Neuronal stem cell (in vitro differentiated cells): Measurements from ENCODE around the gene GPC5.

ENCODE experiments used
- DNase-seq: peaks from one replicate; pipeline ENCODE4 v3.0.0-alpha.2; 2013; ENCODE audit warnings: low spot score
- H2AFZ ChIP-seq: one replicate; pipeline ENCODE4 v1.6.1; 2013; ENCODE audit warnings: mild to moderate bottlenecking, low read length, inconsistent platforms
- H2AK5ac ChIP-seq: 2 replicates; pipeline ENCODE4 v1.6.1; 2013; ENCODE audit warnings: low read depth, mild to moderate bottlenecking, inconsistent platforms, low read length, moderate library complexity, mixed read lengths
- H2BK120ac ChIP-seq: 2 replicates; pipeline ENCODE4 v1.6.1; 2013; ENCODE audit warnings: low read depth, mild to moderate bottlenecking, inconsistent platforms, low read length, moderate library complexity, mixed read lengths
- H2BK12ac ChIP-seq: one replicate; pipeline ENCODE4 v1.6.1; 2013; ENCODE audit warnings: low read length, inconsistent platforms
- H2BK15ac ChIP-seq: 2 replicates; pipeline ENCODE4 v1.6.1; 2013; ENCODE audit warnings: mild to moderate bottlenecking, low read length, inconsistent platforms, mixed read lengths
- H2BK5ac ChIP-seq: one replicate; pipeline ENCODE4 v1.6.1; 2013; ENCODE audit warnings: inconsistent platforms, mild to moderate bottlenecking, low read length, moderate library complexity
- H3K14ac ChIP-seq: one replicate; pipeline ENCODE4 v1.6.1; 2013; ENCODE audit warnings: low read length, inconsistent platforms
- H3K18ac ChIP-seq: 2 replicates; pipeline ENCODE4 v1.6.1; 2013; ENCODE audit warnings: low read length, inconsistent platforms
- H3K23ac ChIP-seq: 2 replicates; pipeline ENCODE4 v1.6.1; 2013; ENCODE audit warnings: low read depth, mild to moderate bottlenecking, mixed read lengths, low read length, inconsistent platforms; ENCODE audit not compliant: poor library complexity
- H3K27ac ChIP-seq: replicated peaks from 3 replicates; pipeline ENCODE4 v1.5.1; 2013; ENCODE audit warnings: low read length, inconsistent platforms
- H3K27me3 ChIP-seq, 3 experiments: 2 replicates each; pipeline ENCODE4 v1.6.1; 2013; ENCODE audit warnings: low read length in 3 of 3, mild to moderate bottlenecking in 2 of 3, inconsistent platforms in 1 of 3, low read depth in 1 of 3, mixed read lengths in 1 of 3, moderate library complexity in 1 of 3; ENCODE audit not compliant: control insufficient read depth in 3 of 3, insufficient read depth in 3 of 3
- H3K36me3 ChIP-seq, 2 donors: replicated peaks in 1 of 2; 2 replicates each; pipeline ENCODE4 v1.6.1; 2013; ENCODE audit warnings: low read length in 2 of 2; ENCODE audit not compliant: control insufficient read depth in 2 of 2, insufficient read depth in 2 of 2
- H3K4ac ChIP-seq: 2 replicates; pipeline ENCODE4 v1.6.1; 2013; ENCODE audit warnings: inconsistent platforms, mild to moderate bottlenecking, low read length, moderate library complexity
- H3K4me1 ChIP-seq, 2 donors: 1 replicate in 1 of 2; 2 replicates in 1 of 2; pipeline ENCODE4 v1.6.1; 2013; ENCODE audit warnings: low read length in 2 of 2, low read depth in 1 of 2; ENCODE audit not compliant: control insufficient read depth in 2 of 2, insufficient read depth in 1 of 2
- H3K4me2 ChIP-seq: one replicate; pipeline ENCODE4 v1.6.1; 2013; ENCODE audit warnings: mild to moderate bottlenecking, low read length, inconsistent platforms; ENCODE audit not compliant: insufficient read depth, poor library complexity, severe bottlenecking
- H3K4me3 ChIP-seq, 2 donors: 2 replicates each; pipeline ENCODE4 v1.5.1; 2013; ENCODE audit warnings: low read length in 2 of 2, mild to moderate bottlenecking in 2 of 2, inconsistent platforms in 1 of 2, moderate library complexity in 1 of 2
- H3K79me1 ChIP-seq: one replicate; pipeline ENCODE4 v1.6.1; 2013; ENCODE audit warnings: low read depth, mild to moderate bottlenecking, inconsistent platforms, low read length, moderate library complexity
- H3K9ac ChIP-seq: one replicate; pipeline ENCODE4 v1.6.1; 2013; ENCODE audit warnings: mild to moderate bottlenecking, low read depth, low read length, inconsistent platforms; ENCODE audit not compliant: poor library complexity
- H3K9me3 ChIP-seq, 2 donors: replicated peaks in 1 of 2; 2 replicates each; pipeline versions ENCODE3 to v1.6.1; 2013; ENCODE audit warnings: low read length in 2 of 2, mild to moderate bottlenecking in 2 of 2, inconsistent platforms in 1 of 2, low read depth in 1 of 2, mixed read lengths in 1 of 2, moderate library complexity in 1 of 2; ENCODE audit not compliant: control insufficient read depth in 2 of 2, insufficient read depth in 1 of 2
- H4K8ac ChIP-seq: one replicate; pipeline ENCODE4 v1.6.1; 2013; ENCODE audit warnings: low read depth, mild to moderate bottlenecking, inconsistent platforms, low read length, moderate library complexity
- H4K91ac ChIP-seq: one replicate; pipeline ENCODE4 v1.6.1; 2013; ENCODE audit warnings: low read length, low read depth, mild to moderate bottlenecking, inconsistent platforms; ENCODE audit not compliant: poor library complexity
- WGBS, 2 donors: extraction: QIAGEN DNeasy Blood & Tissue Kit; methylation state at CpG; one replicate each; pipeline ENCODE4 v1.1.7; 2013; ENCODE audit warnings: missing lambda C conversion rate in 2 of 2, mixed read lengths in 1 of 2; ENCODE audit not compliant: insufficient read length in 2 of 2, insufficient replicate concordance in 1 of 2; ENCODE audit errors: extremely low coverage in 2 of 2; 5-methylcytosine and 5-hydroxymethylcytosine counted together

GPC5 gene

DNA sequence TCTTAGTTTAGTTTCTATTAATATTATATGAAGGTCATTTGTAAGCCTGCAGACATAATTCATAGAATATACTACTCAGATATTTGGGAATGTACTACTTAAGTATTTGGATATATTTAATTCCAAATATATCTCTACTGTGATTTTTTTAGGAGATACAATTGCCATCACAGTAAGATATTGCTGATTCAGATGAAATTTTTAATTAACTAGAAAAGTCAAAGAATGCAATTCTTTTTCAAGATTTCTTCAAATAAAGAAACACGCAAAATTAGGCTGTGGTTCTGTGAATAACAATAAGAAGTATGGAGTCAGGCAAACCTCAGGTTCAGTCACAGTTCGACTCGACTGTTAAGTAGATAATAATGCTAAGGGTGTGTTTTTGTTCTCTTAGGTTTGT is 1277.8 kb downstream of the GPC5 start:
- H4K8ac ChIP-seq: no peak overlapping the region
- WGBS, 2 donors: no CpG with 5 or more reads among the region's 3 CpGs
- H4K91ac ChIP-seq: no peak overlapping the region
- no peak overlapping the region for H2BK12ac ChIP-seq
- H3K79me1 ChIP-seq: no peaks in the 10 kb centered on the region
- H3K9me3 ChIP-seq: no peaks in the 10 kb centered on the region
- no peak overlapping the region for H2AK5ac ChIP-seq
- no peak overlapping the region for H2BK15ac ChIP-seq
- no peaks in the 10 kb centered on the region for H3K36me3 ChIP-seq
- peaks cover 0 to 3% of the 10 kb centered on the region in 2 donors for H3K4me1 ChIP-seq
- no peak overlapping the region for H3K9ac ChIP-seq
- H2BK5ac ChIP-seq: no peak overlapping the region
- H3K4me3 ChIP-seq: no peak overlapping the region
- H2BK120ac ChIP-seq: no peak overlapping the region
- no peak for DNase-seq
- no peak overlapping the region for H3K23ac ChIP-seq
- H3K14ac ChIP-seq: no peak overlapping the region
- no peak overlapping the region for H3K27ac ChIP-seq
- H3K4me2 ChIP-seq: no peak overlapping the region
- H2AFZ ChIP-seq: no peak overlapping the region
- H3K4ac ChIP-seq: no peak overlapping the region
- no peaks in the 10 kb centered on the region for H3K27me3 ChIP-seq
- no peak overlapping the region for H3K18ac ChIP-seq

DNA sequence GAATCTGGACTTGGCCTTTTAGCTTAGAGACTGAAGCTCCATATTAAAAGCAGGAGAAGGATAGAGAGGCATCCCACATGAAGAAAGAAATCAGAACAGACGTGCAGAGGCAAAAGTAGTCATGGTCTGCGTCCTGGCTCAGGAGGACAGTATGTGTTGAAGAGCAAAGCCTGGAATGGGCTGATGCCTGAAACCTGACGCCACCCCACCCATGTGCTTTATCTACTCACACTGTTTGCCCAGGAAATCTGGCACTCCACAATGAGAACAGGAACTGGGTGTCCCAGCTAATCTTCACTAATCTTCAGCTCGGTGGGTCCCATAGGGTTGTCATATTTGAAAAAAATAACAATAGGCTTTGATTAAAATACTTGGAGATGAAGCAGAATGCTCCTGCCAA is 1279.2 kb downstream of the GPC5 start:
- Histone ChIP-seq H4K91ac (no peak overlapping the region), H2BK120ac (no peak overlapping the region), H2BK12ac (no peak overlapping the region), H3K36me3 (no peaks in the 10 kb centered on the region), H3K18ac (no peak overlapping the region), H3K27me3 (no peaks in the 10 kb centered on the region), H3K14ac (no peak overlapping the region), H2BK15ac (no peak overlapping the region), H2AFZ (no peak overlapping the region), H3K4me2 (no peak overlapping the region), H4K8ac (no peak overlapping the region), H3K9me3 (no peaks in the 10 kb centered on the region), H3K4me1 (peaks cover 0 to 3% of the 10 kb centered on the region in 2 donors), H2BK5ac (no peak overlapping the region), H2AK5ac (no peak overlapping the region), H3K9ac (no peak overlapping the region), H3K27ac (no peak overlapping the region), H3K4me3 (no peak overlapping the region), H3K23ac (no peak overlapping the region), H3K4ac (no peak overlapping the region), H3K79me1 (no peaks in the 10 kb centered on the region)
- no CpG with 5 or more reads among the region's 4 CpGs for WGBS, 2 donors
- no peak for DNase-seq

DNA sequence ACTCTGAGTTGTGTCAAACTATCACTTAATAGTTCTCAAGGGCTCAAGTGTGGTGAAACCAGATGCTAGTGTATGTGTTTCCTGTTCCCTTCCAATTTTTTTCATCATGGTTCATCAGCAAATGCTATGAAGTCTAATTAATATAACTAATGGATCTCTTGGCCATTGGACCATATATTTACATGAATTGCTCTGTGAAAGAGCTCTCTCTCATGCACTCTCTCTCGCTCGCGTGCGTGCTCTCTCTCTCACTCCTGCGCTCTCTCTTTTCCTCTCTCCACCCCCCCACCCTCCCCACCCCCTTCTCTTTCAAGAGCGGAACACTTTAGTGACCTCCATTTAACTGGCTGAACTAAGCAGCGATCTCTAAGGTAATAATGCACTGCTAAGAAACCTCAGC is 1281.2 kb downstream of the GPC5 start:
- Histone ChIP-seq H3K18ac (no peak overlapping the region), H3K9ac (no peak overlapping the region), H2AK5ac (no peak overlapping the region), H3K9me3 (no peaks in the 10 kb centered on the region), H3K27ac (no peak overlapping the region), H4K91ac (no peak overlapping the region), H3K23ac (no peak overlapping the region), H2AFZ (no peak overlapping the region), H3K4ac (no peak overlapping the region), H2BK120ac (no peak overlapping the region), H3K4me2 (no peak overlapping the region), H2BK12ac (no peak overlapping the region), H3K4me3 (no peak overlapping the region), H3K79me1 (no peaks in the 10 kb centered on the region), H4K8ac (no peak overlapping the region), H3K4me1 (peaks cover 0 to 5% of the 10 kb centered on the region in 2 donors), H2BK15ac (no peak overlapping the region), H3K14ac (no peak overlapping the region), H3K27me3 (no peaks in the 10 kb centered on the region), H2BK5ac (no peak overlapping the region), H3K36me3 (no peaks in the 10 kb centered on the region)
- WGBS, 2 donors: no CpG with 5 or more reads among the region's 7 CpGs
- DNase-seq: no peak

DNA sequence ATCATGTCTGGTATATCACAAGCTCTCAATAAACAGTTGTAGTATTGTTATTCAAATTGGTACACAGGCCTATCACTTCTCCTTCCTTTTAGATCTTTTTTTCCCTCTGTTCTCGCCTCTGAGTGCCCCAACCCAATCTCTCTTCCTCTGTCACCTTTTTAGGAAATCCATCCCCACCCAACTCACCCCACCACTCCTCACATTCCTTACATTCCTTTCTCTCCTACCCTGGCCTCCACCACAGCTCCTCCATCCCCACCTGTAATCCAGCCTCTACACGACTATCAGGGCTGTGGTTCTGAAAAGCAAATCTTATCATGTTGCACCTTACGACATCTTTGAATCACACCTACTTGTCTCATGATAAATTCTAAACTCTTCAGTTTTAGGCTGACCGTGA is 1282.8 kb downstream of the GPC5 start:
- Histone ChIP-seq H2BK12ac (no peak overlapping the region), H3K36me3 (no peaks in the 10 kb centered on the region), H2BK15ac (no peak overlapping the region), H3K27me3 (no peaks in the 10 kb centered on the region), H3K9ac (no peak overlapping the region), H2AFZ (no peak overlapping the region), H3K9me3 (no peaks in the 10 kb centered on the region), H3K23ac (no peak overlapping the region), H3K79me1 (no peaks in the 10 kb centered on the region), H3K18ac (no peak overlapping the region), H2BK5ac (no peak overlapping the region), H3K4me2 (no peak overlapping the region), H4K91ac (no peak overlapping the region), H2BK120ac (no peak overlapping the region), H3K14ac (no peak overlapping the region), H3K27ac (no peak overlapping the region), H3K4me1 (peaks cover 0 to 5% of the 10 kb centered on the region in 2 donors), H3K4me3 (no peak overlapping the region), H2AK5ac (no peak overlapping the region), H3K4ac (no peak overlapping the region), H4K8ac (no peak overlapping the region)
- no peak for DNase-seq
- WGBS, 2 donors: no CpG with 5 or more reads among the region's 4 CpGs
